Liver (tissue), 9 donors: ENCODE measurements around the gene CPT1B. TPM values are rescaled to one million over a fixed set of nuclear protein-coding genes. Genes with fewer than 3 reads are reported as not detected.
"Not testable (repeated sequence)": the region's sequence is repeated elsewhere in the genome, so short reads cannot be mapped to it uniquely, and the experiment has no call there.

Experiments
- DNase-seq: peaks from one replicate; pipeline ENCODE4 v3.0.0-alpha.2; 2017; ENCODE audit warnings: low spot score
- H3K27ac ChIP-seq, 2 donors: one replicate each; pipeline ENCODE4 v1.7.0; 2013; ENCODE audit warnings: inconsistent platforms in 2 of 2, low read length in 2 of 2, control low read depth in 1 of 2, low read depth in 1 of 2, mild to moderate bottlenecking in 1 of 2
- H3K27me3 ChIP-seq, 4 donors: one replicate each; pipeline versions ENCODE4 v1.6.1 to v1.7.0; 2013; ENCODE audit warnings: low read length in 3 of 4, inconsistent platforms in 1 of 4, mild to moderate bottlenecking in 1 of 4, moderate library complexity in 1 of 4; ENCODE audit not compliant: control insufficient read depth in 4 of 4, insufficient read depth in 4 of 4
- H3K36me3 ChIP-seq, 4 donors: one replicate each; pipeline versions ENCODE4 v1.6.1 to v1.7.0; 2013; ENCODE audit warnings: low read length in 3 of 4, mild to moderate bottlenecking in 3 of 4, low read depth in 1 of 4, moderate library complexity in 1 of 4; ENCODE audit not compliant: control insufficient read depth in 4 of 4, insufficient read depth in 3 of 4
- H3K4me1 ChIP-seq, 4 donors: one replicate each; pipeline versions ENCODE4 v1.6.1 to v1.7.0; 2013; ENCODE audit warnings: low read length in 3 of 4, mild to moderate bottlenecking in 3 of 4, moderate library complexity in 1 of 4; ENCODE audit not compliant: control insufficient read depth in 4 of 4, insufficient read depth in 4 of 4
- H3K4me3 ChIP-seq, 3 donors: one replicate each; pipeline versions ENCODE4 v1.6.1 to v1.7.0; 2013; ENCODE audit warnings: low read length in 3 of 3, control low read depth in 1 of 3, low read depth in 1 of 3, mild to moderate bottlenecking in 1 of 3
- H3K9ac ChIP-seq, 2 donors: one replicate each; pipeline ENCODE4 v1.7.0; 2013; ENCODE audit warnings: low read length in 2 of 2, mild to moderate bottlenecking in 2 of 2, moderate library complexity in 2 of 2, control low read depth in 1 of 2, low read depth in 1 of 2
- H3K9me3 ChIP-seq, 4 donors: one replicate each; pipeline versions ENCODE4 v1.6.1 to v1.7.0; 2013; ENCODE audit warnings: low read length in 3 of 4; ENCODE audit not compliant: control insufficient read depth in 4 of 4
- CTCF ChIP-seq: fragments of 150-350 bp; IDR thresholded peaks from 2 replicates; pipeline ENCODE4 v1.5.1; 2017; ENCODE audit warnings: improper control_type of control experiment, low read depth, low read length; ENCODE audit not compliant: missing input control
- FOXA1 ChIP-seq: IDR thresholded peaks from 2 replicates; pipeline ENCODE4 v1.6.1; 2016; ENCODE audit warnings: antibody characterized with exemption
- GABPA ChIP-seq, 2 donors: IDR thresholded peaks in 1 of 2; conservative IDR thresholded peaks in 1 of 2; 2 replicates each; pipeline ENCODE4 v1.6.1; 2016; ENCODE audit warnings: antibody characterized with exemption in 2 of 2, mild to moderate bottlenecking in 1 of 2, moderate library complexity in 1 of 2
- HNF4A ChIP-seq, 2 donors: conservative IDR thresholded peaks; 2 replicates each; pipeline ENCODE4 v1.6.1; 2016; ENCODE audit warnings: antibody characterized with exemption in 2 of 2, mild to moderate bottlenecking in 2 of 2
- HNF4G ChIP-seq: IDR thresholded peaks from 2 replicates; pipeline ENCODE4 v1.6.1; 2016; ENCODE audit warnings: antibody characterized with exemption
- JUND ChIP-seq, 2 donors: IDR thresholded peaks; 2 replicates each; pipeline ENCODE4 v1.6.1; 2016; ENCODE audit warnings: antibody characterized with exemption in 2 of 2
- REST ChIP-seq: IDR thresholded peaks from 2 replicates; pipeline ENCODE4 v1.6.1; 2016; ENCODE audit warnings: antibody characterized with exemption, mild to moderate bottlenecking
- RXRA ChIP-seq, 2 donors: IDR thresholded peaks; 2 replicates each; pipeline ENCODE4 v1.6.1; 2017 to 2018; ENCODE audit warnings: antibody characterized with exemption in 2 of 2, mild to moderate bottlenecking in 1 of 2
- YY1 ChIP-seq: IDR thresholded peaks from 2 replicates; pipeline ENCODE4 v1.6.1; 2016; ENCODE audit warnings: antibody characterized with exemption, mild to moderate bottlenecking
- WGBS: extraction: QIAGEN DNeasy Blood & Tissue Kit; methylation state at CpG from one replicate; pipeline ENCODE4 v1.1.7; 2013; 5-methylcytosine and 5-hydroxymethylcytosine counted together
- polyA plus RNA-seq, 2 donors: library from polyadenylated mRNA; stranded (reverse) in 1 of 2; unstranded in 1 of 2; fragments of 200-250 nt in 1 of 2; fragments of >200 nt in 1 of 2; fragmentation: Nextera tagmentation in 1 of 2; extraction: Ambion mirVana in 1 of 2; gene quantifications; one replicate each; pipeline versions ENCODE4 v1.2.1 to v1.2.3, GENCODE V29; 2013 to 2015
- total RNA-seq, 2 donors: library from RNA; depleted of rRNA; stranded (reverse); fragments of >200 nt; gene quantifications; one replicate each; pipeline ENCODE4 v1.2.3, GENCODE V29; 2014
- TF ChIP-seq, protein P1 (sequence below): IDR thresholded peaks from 2 replicates; pipeline ENCODE4 v1.6.1; 2016; ENCODE audit warnings: antibody characterized with exemption
- donor health status: healthy.
- donor health status: healthy.
- donor health status: healthy.
- donor health status: healthy.
- donor health status: healthy.

CPT1B gene
- total and polyA plus RNA-seq, 4 donors = 3.0 to 13.6 (median 4.9) TPM

- TF ChIP-seq CTCF (peak; percentile 19), REST (no peak)
- Histone ChIP-seq H3K4me3 (no peak overlapping the region), H3K27me3 (no peaks in the 10 kb centered on the region), H3K36me3 (no peaks in the 10 kb centered on the region), H3K9ac (no peak overlapping the region), H3K4me1 (peaks cover 0 to 18% (median 5%) of the 10 kb centered on the region in 4 donors), H3K9me3 (no peaks in the 10 kb centered on the region), H3K27ac (peak overlapping the region; percentile 96 to 100)
- 90% methylated on average over 19 of the region's 19 CpGs for WGBS
- no peak for DNase-seq
Observed at GRCh38 chr22:50542416-50542927, 35.8 kb downstream of the CPT1B start.

- H3K9me3 ChIP-seq, H3K4me3 ChIP-seq, H3K27me3 ChIP-seq, H3K36me3 ChIP-seq, H3K9ac ChIP-seq, DNase-seq: not testable (repeated sequence)
- 68% methylated on average over 5 of the region's 5 CpGs for WGBS
- H3K4me1 ChIP-seq = peaks cover 0 to 18% (median 5%) of the 10 kb centered on the region in 4 donors
- H3K27ac ChIP-seq = peak overlapping the region; percentile 96 to 100
- TF ChIP-seq HNF4A (conservative IDR thresholded peaks at IDR 0.05) (peak in 1 of 2 donors; percentile 9), JUND (IDR thresholded peaks at IDR 0.05) (peak; percentile 31 to 55)
Observed at GRCh38 chr22:50541667-50542026, 36.6 kb downstream of the CPT1B start.

GRCh38 chr22:50540381-50540780 lies 37.8 kb downstream of the CPT1B start:
- DNase-seq = no peak
- no peak overlapping the region for H3K4me3 ChIP-seq
- peaks cover 0 to 18% (median 5%) of the 10 kb centered on the region in 4 donors for H3K4me1 ChIP-seq
- no peaks in the 10 kb centered on the region for H3K9me3 ChIP-seq
- peak overlapping the region; percentile 96 to 100 for H3K27ac ChIP-seq
- no peak for TF ChIP-seq HNF4G
- TF ChIP-seq, protein P1, sequence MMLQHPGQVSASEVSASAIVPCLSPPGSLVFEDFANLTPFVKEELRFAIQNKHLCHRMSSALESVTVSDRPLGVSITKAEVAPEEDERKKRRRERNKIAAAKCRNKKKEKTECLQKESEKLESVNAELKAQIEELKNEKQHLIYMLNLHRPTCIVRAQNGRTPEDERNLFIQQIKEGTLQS = no peak
- no peak for TF ChIP-seq YY1
- no peak for TF ChIP-seq CTCF
- TF ChIP-seq GABPA (IDR thresholded peaks at IDR 0.05 in 1 of 2, conservative IDR thresholded peaks at IDR 0.05 in 1 of 2) = no peak
- TF ChIP-seq RXRA (IDR thresholded peaks at IDR 0.05) = no peak
- no peak for TF ChIP-seq FOXA1
- TF ChIP-seq REST = no peak
- WGBS = 84% methylated on average over 10 of the region's 10 CpGs
- H3K36me3 ChIP-seq = no peaks in the 10 kb centered on the region
- no peaks in the 10 kb centered on the region for H3K27me3 ChIP-seq
- peak overlapping the region in 1 of 2 donors; percentile 99 for H3K9ac ChIP-seq
